ENCODE measurements around the gene RC3H2.
"Not testable (repeated sequence)": the region's sequence is repeated elsewhere in the genome, so short reads cannot be mapped to it uniquely, and the experiment has no call there.

RC3H2 gene

GRCh38 chr9:122929796-122930354 is 24.7 kb upstream of the RC3H2 start:
- DNase-seq (no peak), ATAC-seq (no peak)

- ATAC-seq (no peak), DNase-seq (no peak)
These were observed 18.8 kb upstream of the RC3H2 start for GRCh38 chr9:122923947-122924346.

- DNase-seq, result no peak
- no peak for ATAC-seq
These were observed 17.6 kb upstream of the RC3H2 start for GRCh38 chr9:122922713-122923112.

GRCh38 chr9:122918310-122918709 is 13.2 kb upstream of the RC3H2 start:
- no peak for DNase-seq
- no peak for ATAC-seq

GRCh38 chr9:122912964-122913673 is 8.0 kb upstream of the RC3H2 start, which contains the start of gene ZBTB6:
Gene ZBTB6 (minus strand): TSS chr9:122913323. CDS start chr9:122912072, 1,251 bp downstream.
- ATAC-seq, result peak; percentile 97
- peak; percentile 71 for DNase-seq

GRCh38 chr9:122912671-122912963 is 7.5 kb upstream of the RC3H2 start:
- ATAC-seq (no peak), DNase-seq (no peak)

GRCh38 chr9:122906122-122906521 is 963 bp upstream of the RC3H2 start:
- not testable (repeated sequence) for DNase-seq, ATAC-seq

- peak; percentile 10 for ATAC-seq
- peak; percentile 44 for DNase-seq
These were observed 715 bp downstream of the RC3H2 start for GRCh38 chr9:122904466-122904822.

- no peak for ATAC-seq
- DNase-seq, result no peak
These were observed 4.4 kb downstream of the RC3H2 start for GRCh38 chr9:122900791-122901190.

GRCh38 chr9:122897969-122898368 is 7.2 kb downstream of the RC3H2 start:
- DNase-seq (no peak), ATAC-seq (no peak)

- ATAC-seq (no peak), DNase-seq (no peak)
These were observed 16.7 kb downstream of the RC3H2 start for GRCh38 chr9:122888480-122888879.

- no peak for ATAC-seq
- DNase-seq, result no peak
These were observed 22.0 kb downstream of the RC3H2 start for GRCh38 chr9:122883125-122883524.

GRCh38 chr9:122879443-122879842 is 25.7 kb downstream of the RC3H2 start:
- DNase-seq (no peak), ATAC-seq (no peak)

GRCh38 chr9:122875523-122875922 is 29.6 kb downstream of the RC3H2 start:
- DNase-seq (no peak), ATAC-seq (peak; percentile 36)

GRCh38 chr9:122867276-122867675 is 37.9 kb downstream of the RC3H2 start:
- DNase-seq, ATAC-seq: not testable (repeated sequence)

GRCh38 chr9:122866079-122866478 is 39.1 kb downstream of the RC3H2 start:
- DNase-seq (no peak), ATAC-seq (no peak)

GRCh38 chr9:122865300-122865699 is 39.9 kb downstream of the RC3H2 start:
- ATAC-seq, result no peak

GRCh38 chr9:122863407-122863806 is 41.8 kb downstream of the RC3H2 start:
- no peak for ATAC-seq
- no peak for DNase-seq

More at GRCh38 chr9:122865300-122865699, 39.9 kb downstream of the RC3H2 start:
- DNase-seq, result no peak

GRCh38 chr9:122860319-122861142 is 44.6 kb downstream of the RC3H2 start:
- no peak for ATAC-seq
- DNase-seq, result no peak

GRCh38 chr9:122857815-122858214 is 47.3 kb downstream of the RC3H2 start:
- ATAC-seq, result no peak
- DNase-seq, result no peak

GRCh38 chr9:122852085-122852786 is 52.9 kb downstream of the RC3H2 start:
- not testable (repeated sequence) for DNase-seq, ATAC-seq

- DNase-seq, result no peak
- no peak for ATAC-seq
These were observed 56.8 kb downstream of the RC3H2 start for GRCh38 chr9:122848256-122848943.
